ENCODE data around the gene FARP1. TPM values are rescaled to one million over a fixed set of nuclear protein-coding genes. Genes with fewer than 3 reads are reported as not detected.

Gene FARP1
- total RNA-seq, 1 donor from 2014 or later = 128 TPM

DNA sequence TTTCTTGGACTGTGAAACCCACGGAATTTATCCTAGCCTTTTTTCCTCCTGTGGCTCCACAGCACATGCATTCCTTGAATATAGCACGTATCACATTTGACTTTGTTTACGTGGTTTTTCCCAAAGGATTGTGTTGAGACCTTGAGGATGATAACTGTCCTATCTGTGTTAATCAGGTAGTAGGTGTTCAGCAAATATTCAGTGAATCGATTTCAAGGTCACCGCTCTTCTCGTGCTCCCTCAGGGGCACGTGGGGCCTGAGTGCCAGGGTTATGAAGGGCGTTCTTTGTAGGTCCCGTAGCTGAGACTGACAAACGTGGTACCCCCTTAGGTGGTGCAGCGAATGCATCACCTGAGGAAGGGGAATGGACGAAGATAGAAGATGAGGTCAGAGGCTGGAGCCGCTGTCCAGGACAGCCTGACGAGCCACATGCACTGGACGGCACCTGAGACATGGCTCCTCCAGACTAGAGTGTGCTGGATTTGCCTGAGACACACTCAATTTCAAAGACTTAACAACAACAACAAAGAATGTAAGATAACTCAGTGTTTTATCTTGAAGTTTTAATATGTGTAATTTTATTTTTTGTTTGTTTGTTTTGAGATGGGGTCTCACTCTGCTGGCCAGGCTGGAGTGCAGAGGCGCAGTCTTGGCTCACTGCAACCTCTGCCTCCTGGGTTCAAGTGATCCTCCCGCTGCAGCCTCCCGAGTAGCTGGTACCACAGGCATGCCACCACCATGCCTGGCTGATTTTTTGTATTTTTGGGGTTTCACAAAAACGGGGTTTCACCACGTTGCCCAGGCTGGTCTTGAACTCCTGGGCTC, 165.4 kb downstream of the FARP1 start:
- TF ChIP-seq, protein P1, sequence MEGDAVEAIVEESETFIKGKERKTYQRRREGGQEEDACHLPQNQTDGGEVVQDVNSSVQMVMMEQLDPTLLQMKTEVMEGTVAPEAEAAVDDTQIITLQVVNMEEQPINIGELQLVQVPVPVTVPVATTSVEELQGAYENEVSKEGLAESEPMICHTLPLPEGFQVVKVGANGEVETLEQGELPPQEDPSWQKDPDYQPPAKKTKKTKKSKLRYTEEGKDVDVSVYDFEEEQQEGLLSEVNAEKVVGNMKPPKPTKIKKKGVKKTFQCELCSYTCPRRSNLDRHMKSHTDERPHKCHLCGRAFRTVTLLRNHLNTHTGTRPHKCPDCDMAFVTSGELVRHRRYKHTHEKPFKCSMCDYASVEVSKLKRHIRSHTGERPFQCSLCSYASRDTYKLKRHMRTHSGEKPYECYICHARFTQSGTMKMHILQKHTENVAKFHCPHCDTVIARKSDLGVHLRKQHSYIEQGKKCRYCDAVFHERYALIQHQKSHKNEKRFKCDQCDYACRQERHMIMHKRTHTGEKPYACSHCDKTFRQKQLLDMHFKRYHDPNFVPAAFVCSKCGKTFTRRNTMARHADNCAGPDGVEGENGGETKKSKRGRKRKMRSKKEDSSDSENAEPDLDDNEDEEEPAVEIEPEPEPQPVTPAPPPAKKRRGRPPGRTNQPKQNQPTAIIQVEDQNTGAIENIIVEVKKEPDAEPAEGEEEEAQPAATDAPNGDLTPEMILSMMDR (IDR thresholded peaks at IDR 0.05; ENCODE audit: insufficient read depth, low read depth, low read length) = no peak
- no peak for TF ChIP-seq EZH2 (IDR thresholded peaks at IDR 0.05; ENCODE audit: insufficient read depth, low read length)
- FAIRE-seq (no peak), DNase-seq (ENCODE audit: low read depth) (no peak)
- Mint-ChIP-seq H3K36me3 (ENCODE audit: low read depth, unreplicated experiment) (peaks cover 6% of the 10 kb centered on the region), H3K27ac (ENCODE audit: unreplicated experiment) (no peak overlapping the region), H3K4me3 (ENCODE audit: unreplicated experiment) (no peak overlapping the region), H3K27me3 (ENCODE audit: low read depth, unreplicated experiment) (no peaks in the 10 kb centered on the region), H3K4me1 (ENCODE audit: low read depth, unreplicated experiment) (peaks cover 12% of the 10 kb centered on the region), H3K9me3 (ENCODE audit: unreplicated experiment) (no peaks in the 10 kb centered on the region)
- H3K27ac ChIP-seq (ENCODE audit: low read depth, low read length) = no peak overlapping the region
- no peak overlapping the region for H2AFZ ChIP-seq (ENCODE audit: low read depth, low read length)
- H3K79me2 ChIP-seq (ENCODE audit: insufficient read depth, low read length) = peaks cover 38% of the 10 kb centered on the region
- H3K9ac ChIP-seq (ENCODE audit: low read length) = no peak overlapping the region
- no peaks in the 10 kb centered on the region for H3K9me3 ChIP-seq (ENCODE audit: insufficient read depth, low read depth, low read length)
- no peaks in the 10 kb centered on the region for H3K36me3 ChIP-seq (ENCODE audit: insufficient read depth, low read length)
- H4K20me1 ChIP-seq (ENCODE audit: insufficient read depth, low read length) = peaks cover 16% of the 10 kb centered on the region
- H3K4me1 ChIP-seq (ENCODE audit: insufficient read depth, low read length) = no peaks in the 10 kb centered on the region
- H3K4me2 ChIP-seq (ENCODE audit: low read length) = no peak overlapping the region
- H3K27me3 ChIP-seq (ENCODE audit: insufficient read depth, low read length) = no peaks in the 10 kb centered on the region
- no peak overlapping the region for H3K4me3 ChIP-seq (ENCODE audit: insufficient read depth, low read depth, low read length)

DNA sequence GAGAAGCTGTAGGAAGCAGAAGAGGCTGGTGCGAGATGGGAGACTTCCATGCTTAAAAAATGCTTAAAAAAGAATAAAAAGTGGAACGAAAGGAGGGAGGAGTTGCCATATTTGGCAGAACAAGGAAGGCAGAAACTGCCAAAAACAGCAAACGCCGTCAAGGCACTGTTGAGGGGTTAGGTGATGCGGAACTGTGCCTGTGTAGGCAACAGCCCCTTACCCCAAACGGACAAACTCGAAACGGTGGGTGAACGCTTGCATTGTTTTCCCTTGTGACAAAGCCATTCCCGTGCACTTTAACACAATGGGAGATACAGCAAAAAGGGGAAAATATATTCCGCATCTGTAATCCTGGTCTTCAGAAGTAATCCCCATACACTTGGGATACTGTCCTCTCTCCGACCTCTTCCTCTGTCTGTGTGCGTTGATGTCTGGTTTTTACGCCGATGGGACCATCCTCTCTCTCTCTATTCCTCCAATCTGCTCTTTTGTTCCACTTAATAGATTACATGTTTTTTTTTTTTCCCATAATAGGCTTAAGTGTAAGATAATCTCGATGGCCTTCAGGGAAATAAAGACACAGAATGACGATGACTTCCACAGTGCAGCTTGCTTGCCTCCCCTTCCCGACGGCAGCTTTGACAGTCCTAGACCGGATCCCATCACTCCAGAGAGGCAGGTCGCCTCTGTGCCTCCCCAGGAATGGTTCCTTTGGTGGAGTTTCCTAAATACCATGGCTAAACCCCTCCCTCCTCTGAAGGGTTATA, 166.9 kb downstream of the FARP1 start:
- peaks cover 14% of the 10 kb centered on the region for H3K4me1 Mint-ChIP-seq (ENCODE audit: low read depth, unreplicated experiment)
- no peak overlapping the region for H3K27ac ChIP-seq (ENCODE audit: low read depth, low read length)
- H3K9me3 Mint-ChIP-seq (ENCODE audit: unreplicated experiment) = no peaks in the 10 kb centered on the region
- H3K9me3 ChIP-seq (ENCODE audit: insufficient read depth, low read depth, low read length) = no peaks in the 10 kb centered on the region
- TF ChIP-seq, protein P1 (IDR thresholded peaks at IDR 0.05; ENCODE audit: insufficient read depth, low read depth, low read length) = no peak
- TF ChIP-seq EZH2 (IDR thresholded peaks at IDR 0.05; ENCODE audit: insufficient read depth, low read length) = no peak
- DNase-seq (ENCODE audit: low read depth) (no peak), FAIRE-seq (no peak)
- H3K27ac Mint-ChIP-seq (ENCODE audit: unreplicated experiment) = no peak overlapping the region
- H3K4me3 Mint-ChIP-seq (ENCODE audit: unreplicated experiment) = no peak overlapping the region
- H3K27me3 ChIP-seq (ENCODE audit: insufficient read depth, low read length) = no peaks in the 10 kb centered on the region
- no peaks in the 10 kb centered on the region for H3K27me3 Mint-ChIP-seq (ENCODE audit: low read depth, unreplicated experiment)
- no peak overlapping the region for H2AFZ ChIP-seq (ENCODE audit: low read depth, low read length)
- H3K79me2 ChIP-seq (ENCODE audit: insufficient read depth, low read length) = peaks cover 28% of the 10 kb centered on the region
- H3K9ac ChIP-seq (ENCODE audit: low read length) = no peak overlapping the region
- no peaks in the 10 kb centered on the region for H3K36me3 ChIP-seq (ENCODE audit: insufficient read depth, low read length)
- H3K4me3 ChIP-seq (ENCODE audit: insufficient read depth, low read depth, low read length) = no peak overlapping the region
- H3K4me1 ChIP-seq (ENCODE audit: insufficient read depth, low read length) = no peaks in the 10 kb centered on the region
- H4K20me1 ChIP-seq (ENCODE audit: insufficient read depth, low read length) = peaks cover 15% of the 10 kb centered on the region
- H3K36me3 Mint-ChIP-seq (ENCODE audit: low read depth, unreplicated experiment) = peaks cover 6% of the 10 kb centered on the region
- H3K4me2 ChIP-seq (ENCODE audit: low read length) = no peak overlapping the region

Measured in astrocyte (in vitro differentiated cells and primary cell).